K562 (cell line): Measurements from ENCODE around the gene EPHB2. TPM values are rescaled to one million over a fixed set of nuclear protein-coding genes. Genes with fewer than 3 reads are reported as not detected.

Source experiments
- ATAC-seq: fragments of 200-7000 bp; cut with Tn5 transposase; 3 replicates; pipeline ENCODE4 v1.9.1; 2020; ENCODE audit warnings: moderate library complexity
- BruUV-seq: library from RNA; stranded (reverse); fragments of 400-500 nt; replicated peaks from 2 replicates; lab custom pipeline; 2021; lab: Mats Ljungman, UMichigan
- CTCF ChIA-PET: fragments of 300-600 bp; formaldehyde crosslinking; extraction: SDS; loops from one replicate; lab custom pipeline; 2021; ENCODE audit warnings: low intra/inter-chr PET ratio; lab: Yijun Ruan, JAX
- POLR2A ChIA-PET: fragments of 300-600, 350-650 bp; sonication (Branson Sonifier 250); formaldehyde crosslinking; extraction: SDS; loops from one replicate; lab custom pipeline; 2021; ENCODE audit warnings: antibody characterized with exemption, inconsistent platforms; lab: Yijun Ruan, JAX
- DNase-seq, 4 experiments: peaks; one replicate each; pipeline versions ENCODE4 v3.0.0 to v3.0.0-alpha.2; 2011 to 2018; ENCODE audit warnings: low spot score in 3 of 4, mixed read lengths in 3 of 4; ENCODE audit errors: extremely low read depth in 1 of 4
- FAIRE-seq: peaks from 2 replicates; lab custom pipeline; 2011; peaks lifted over from hg19 to GRCh38; lab: Jason Lieb, UNC
- H2AFZ ChIP-seq: 2 replicates; pipeline ENCODE4 v1.6.0; 2011; ENCODE audit warnings: low read depth, low read length, control low read depth, inconsistent platforms
- H3K27ac ChIP-seq: fragments of 200-600 bp; 3 replicates; pipeline ENCODE4 v1.8.0; 2011; ENCODE audit warnings: low read depth, mild to moderate bottlenecking, control low read depth, inconsistent platforms, low read length, moderate library complexity, mixed read lengths; ENCODE audit errors: extremely low read depth
- H3K27me3 ChIP-seq, 2 experiments: fragments of 300-600 bp in 1 of 2; 2 replicates in 1 of 2; 3 replicates in 1 of 2; pipeline versions ENCODE4 v1.6.0 to v1.8.0; 2011; ENCODE audit warnings: inconsistent platforms in 2 of 2, low read length in 2 of 2, mild to moderate bottlenecking in 1 of 2, mixed read lengths in 1 of 2, moderate library complexity in 1 of 2; ENCODE audit not compliant: control insufficient read depth in 2 of 2, insufficient read depth in 2 of 2
- H3K36me3 ChIP-seq: fragments of 300-600 bp; 3 replicates; pipeline ENCODE4 v1.8.0; 2011; ENCODE audit warnings: mild to moderate bottlenecking, low read length, inconsistent platforms; ENCODE audit not compliant: control insufficient read depth, insufficient read depth
- H3K4me1 ChIP-seq, 2 experiments: fragments of 200-600 bp in 1 of 2; replicated peaks in 1 of 2; 2 replicates in 1 of 2; 3 replicates in 1 of 2; pipeline versions ENCODE4 v1.5.1 to v1.8.0; 2011; ENCODE audit warnings: inconsistent platforms in 2 of 2, low read length in 2 of 2, mild to moderate bottlenecking in 1 of 2, mixed read lengths in 1 of 2, moderate library complexity in 1 of 2; ENCODE audit not compliant: control insufficient read depth in 2 of 2, insufficient read depth in 2 of 2
- H3K4me2 ChIP-seq: 2 replicates; pipeline ENCODE4 v1.6.1; 2011; ENCODE audit warnings: low read length, control low read depth, inconsistent platforms, mixed read lengths; ENCODE audit not compliant: insufficient read depth
- H3K4me3 ChIP-seq: fragments of 200-600 bp; sonication (generic), shearing (Covaris generic); 2 replicates; pipeline ENCODE4 v1.5.1; 2016; ENCODE audit warnings: control low read depth, inconsistent platforms
- H3K79me2 ChIP-seq: fragments of 200-600 bp; 3 replicates; pipeline ENCODE4 v1.8.0; 2011; ENCODE audit warnings: low read length, inconsistent platforms; ENCODE audit not compliant: control insufficient read depth, insufficient read depth
- H3K9ac ChIP-seq, 2 experiments: 2 replicates each; pipeline versions ENCODE4 v1.6.0 to v1.6.1; 2011; ENCODE audit warnings: low read depth in 2 of 2, low read length in 2 of 2, control low read depth in 1 of 2, inconsistent platforms in 1 of 2, mild to moderate bottlenecking in 1 of 2, mixed read lengths in 1 of 2; ENCODE audit not compliant: insufficient read depth in 1 of 2
- H3K9me1 ChIP-seq: one replicate; pipeline ENCODE4 v1.6.0; 2011; ENCODE audit warnings: inconsistent platforms, mild to moderate bottlenecking, low read length, moderate library complexity; ENCODE audit not compliant: control insufficient read depth, insufficient read depth
- H3K9me3 ChIP-seq: replicated peaks from 2 replicates; pipeline ENCODE4 v1.5.1; 2011; ENCODE audit warnings: low read depth, low read length, inconsistent platforms; ENCODE audit not compliant: control insufficient read depth, insufficient read depth
- H4K20me1 ChIP-seq: replicated peaks from 2 replicates; pipeline ENCODE4 v1.6.1; 2011; ENCODE audit warnings: low read length, inconsistent platforms, mixed read lengths; ENCODE audit not compliant: control insufficient read depth, insufficient read depth
- ATF1 ChIP-seq, 2 experiments: fragments of 450-650 bp in 1 of 2; IDR thresholded peaks; 2 replicates each; pipeline ENCODE4 v1.6.1; 2016; ENCODE audit warnings: missing compliant biosample characterization in 1 of 2, missing genetic modification characterization in 1 of 2
- CBFA2T3 ChIP-seq: fragments of 450-650 bp; IDR thresholded peaks from 2 replicates; pipeline ENCODE4 v1.6.1; 2017
- ETV6 ChIP-seq, 3 experiments: fragments of 150-350 bp in 1 of 3; sonication (generic) in 1 of 3; formaldehyde crosslinking in 1 of 3; IDR thresholded peaks; 2 replicates each; pipeline versions ENCODE4 v1.6.1 to v1.8.0; 2014 to 2022; ENCODE audit warnings: borderline replicate concordance in 2 of 3, low read depth in 2 of 3, antibody characterized with exemption in 1 of 3, low read length in 1 of 3, mild to moderate bottlenecking in 1 of 3, missing genetic modification reagents in 1 of 3
- FOXJ3 ChIP-seq: sonication (generic); formaldehyde crosslinking; IDR thresholded peaks from 2 replicates; pipeline ENCODE4 v1.4.0; 2020; ENCODE audit warnings: mild to moderate bottlenecking, missing genetic modification reagents
- GABPB1 ChIP-seq: sonication (generic); formaldehyde crosslinking; IDR thresholded peaks from 2 replicates; pipeline ENCODE4 v1.8.0; 2022; ENCODE audit warnings: mild to moderate bottlenecking, missing genetic modification reagents
- MTA1 ChIP-seq: fragments of 450-650 bp; IDR thresholded peaks from 2 replicates; pipeline ENCODE4 v1.6.1; 2017; ENCODE audit warnings: borderline replicate concordance
- RFX5 ChIP-seq: IDR thresholded peaks from 2 replicates; pipeline ENCODE4 v1.6.1; 2011; ENCODE audit warnings: low read depth, mild to moderate bottlenecking, improper control_type of control experiment, low read length
- SAFB2 ChIP-seq: fragments of 200-400 bp; formaldehyde crosslinking; IDR thresholded peaks from 2 replicates; pipeline ENCODE4 v1.6.1; 2018; ENCODE audit warnings: borderline replicate concordance, low read length, low read depth, moderate library complexity; ENCODE audit not compliant: severe bottlenecking
- SMAD2 ChIP-seq: fragments of 150-350 bp; IDR thresholded peaks from 2 replicates; pipeline ENCODE4 v1.6.1; 2014; ENCODE audit warnings: low read depth, mild to moderate bottlenecking, low read length
- WGBS: fragments of 100-300 bp; shearing (Covaris generic); methylation state at CpG from one replicate; pipeline ENCODE4 v1.1.6; 2016; ENCODE audit warnings: low coverage, mixed read lengths; ENCODE audit not compliant: insufficient coverage; ENCODE audit errors: missing lambda C conversion rate; 5-methylcytosine and 5-hydroxymethylcytosine counted together
- in situ Hi-C: fragments of 300-500 bp; cut with MboI; formaldehyde crosslinking; loops from 4 replicates; pipeline ENCODE4 v1.15.0; 2018; ENCODE audit warnings: inconsistent platforms, mixed read lengths
- intact Hi-C: fragments of 100-400 bp; cut with micrococcal nuclease; formaldehyde crosslinking; loops from 2 replicates; pipeline ENCODE4 v1.14.2; 2022
- polyA plus RNA-seq, 8 experiments: library from polyadenylated mRNA; depleted of rRNA in 4 of 8; stranded (reverse) in 5 of 8; unstranded in 3 of 8; fragments of >200 nt; fragmentation: Nextera tagmentation in 2 of 8; fragmentation: Illumina TruSeq in 1 of 8; extraction: Ambion mirVana in 2 of 8; extraction: Trizol in 1 of 8; gene quantifications; 2 replicates each; pipeline versions ENCODE4 v1.2.1 to v1.2.3, GENCODE V29; 2011 to 2014; ENCODE audit warnings: inconsistent platforms in 1 of 8, missing spikeins in 1 of 8
- total RNA-seq, 7 experiments: library from RNA; depleted of rRNA in 6 of 7; stranded (reverse); fragments of >200 nt in 6 of 7; fragmentation: Illumina TruSeq in 2 of 7; extraction: Trizol in 2 of 7; gene quantifications; 2 replicates each; pipeline versions ENCODE4 v1.2.1 to v1.2.3, GENCODE V29; 2011 to 2021; ENCODE audit warnings: low replicate concordance in 1 of 7
- TF ChIP-seq, protein P1 (sequence below): fragments of 450-650 bp; conservative IDR thresholded peaks from 2 replicates; pipeline ENCODE4 v1.6.1; 2016; ENCODE audit warnings: missing genetic modification characterization, low read depth, mild to moderate bottlenecking, control low read depth, missing compliant biosample characterization

The EPHB2 gene
- total and polyA plus RNA-seq, 9 of the 15 experiments (the other 6 are each of a cell fraction or from before 2014, with no cell fraction given) = not detected

- no peaks in the 10 kb centered on the region; a peak in 1 of 5 replicates for H3K4me1 ChIP-seq
- CTCF ChIA-PET = no interaction called here
- in situ Hi-C loops (no loop called here), intact Hi-C loops (no loop called here)
- H3K4me3 ChIP-seq = no peak overlapping the region
- H3K4me2 ChIP-seq = no peak overlapping the region
- H3K9me3 ChIP-seq = no peaks in the 10 kb centered on the region
- FAIRE-seq = no peak
- H3K27me3 ChIP-seq = peaks cover 18 to 88% of the 10 kb centered on the region in 2 experiments; a peak in 4 of 5 replicates
- no peak overlapping the region for H3K27ac ChIP-seq
- no peaks in the 10 kb centered on the region for H3K79me2 ChIP-seq
- BruUV-seq = no TSS peak
- ATAC-seq = no peak
- no peak overlapping the region for H2AFZ ChIP-seq
- peaks cover 13% of the 10 kb centered on the region for H4K20me1 ChIP-seq
- POLR2A ChIA-PET = no interaction called here
- no peaks in the 10 kb centered on the region for H3K36me3 ChIP-seq
- H3K9ac ChIP-seq = no peak overlapping the region
- TF ChIP-seq RFX5 (no peak), SAFB2 (no peak), SMAD2 (no peak), ETV6 (IDR thresholded peaks at IDR 0.05; ENCODE audit: borderline replicate concordance in 1 of 2, low read depth in 2 of 2, low read length in 1 of 2) (no peak), ETV6 (CRISPR knock-in tag; IDR thresholded peaks at IDR 0.05; ENCODE audit: borderline replicate concordance) (no peak), MTA1 (no peak), CBFA2T3 (no peak), GABPB1 (CRISPR knock-in tag) (no peak), ATF1 (CRISPR knock-in tag; IDR thresholded peaks at IDR 0.05) (no peak), ATF1 (tag; IDR thresholded peaks at IDR 0.05) (no peak), FOXJ3 (CRISPR knock-in tag) (no peak)
- TF ChIP-seq, protein P1, sequence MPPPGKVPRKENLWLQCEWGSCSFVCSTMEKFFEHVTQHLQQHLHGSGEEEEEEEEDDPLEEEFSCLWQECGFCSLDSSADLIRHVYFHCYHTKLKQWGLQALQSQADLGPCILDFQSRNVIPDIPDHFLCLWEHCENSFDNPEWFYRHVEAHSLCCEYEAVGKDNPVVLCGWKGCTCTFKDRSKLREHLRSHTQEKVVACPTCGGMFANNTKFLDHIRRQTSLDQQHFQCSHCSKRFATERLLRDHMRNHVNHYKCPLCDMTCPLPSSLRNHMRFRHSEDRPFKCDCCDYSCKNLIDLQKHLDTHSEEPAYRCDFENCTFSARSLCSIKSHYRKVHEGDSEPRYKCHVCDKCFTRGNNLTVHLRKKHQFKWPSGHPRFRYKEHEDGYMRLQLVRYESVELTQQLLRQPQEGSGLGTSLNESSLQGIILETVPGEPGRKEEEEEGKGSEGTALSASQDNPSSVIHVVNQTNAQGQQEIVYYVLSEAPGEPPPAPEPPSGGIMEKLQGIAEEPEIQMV (tag) = no peak
- WGBS = 2% methylated on average over 6 of the region's 6 CpGs
- no peaks in the 10 kb centered on the region for H3K9me1 ChIP-seq
- DNase-seq = no peak
Measured at GRCh38 chr1:22854688-22855565, 144.3 kb downstream of the EPHB2 start.
